ENCODE data around the gene ADAM33.

- TF ChIP-seq CTCF (IDR thresholded peaks at IDR 0.05; ENCODE audit: low read length) (peak; percentile 97), EZH2 (optimal IDR thresholded peaks at IDR 0.05; ENCODE audit: low read depth, low read length) (no peak)
These were observed 29.1 kb upstream of the ADAM33 start for GRCh38 chr20:3710703-3711483.
